Left ventricle myocardium inferior (tissue), 1 donor: ENCODE measurements around the gene GABRR2. TPM values are rescaled to one million over a fixed set of nuclear protein-coding genes. Genes with fewer than 3 reads are reported as not detected.

Experiments
- DNase-seq: peaks from one replicate; pipeline ENCODE4 v3.0.0-alpha.2; 2020
- H3K27ac ChIP-seq: fragments of 200-600 bp; replicated peaks from 2 replicates; pipeline ENCODE4 v1.8.0; 2021
- H3K27me3 ChIP-seq: fragments of 200-600 bp; 2 replicates; pipeline ENCODE4 v1.8.0; 2021; ENCODE audit warnings: low read depth
- H3K36me3 ChIP-seq: fragments of 200-600 bp; 2 replicates; pipeline ENCODE4 v1.8.0; 2021
- H3K4me1 ChIP-seq: fragments of 200-600 bp; 2 replicates; pipeline ENCODE4 v1.8.0; 2021
- H3K4me3 ChIP-seq: fragments of 200-600 bp; 2 replicates; pipeline ENCODE4 v1.8.0; 2021; ENCODE audit warnings: mild to moderate bottlenecking, moderate library complexity
- H3K9me3 ChIP-seq: fragments of 200-600 bp; replicated peaks from 2 replicates; pipeline ENCODE4 v1.8.0; 2021
- CTCF ChIP-seq: fragments of 200-600 bp; IDR thresholded peaks from 2 replicates; pipeline ENCODE4 v1.8.0; 2021; ENCODE audit warnings: antibody characterized with exemption, mild to moderate bottlenecking, borderline replicate concordance
- intact Hi-C: fragments of 100-400 bp; cut with micrococcal nuclease; formaldehyde crosslinking; loops from one replicate; pipeline ENCODE4 v1.11.0; 2022
- total RNA-seq: library from RNA; stranded (reverse); fragmentation: NEBNext Ultra II Directional; extraction: Animal tissue kit (Norgen Biotek cat#: 25700); gene quantifications from one replicate; pipeline ENCODE4 v1.2.1, GENCODE V29; 2021
- donor health status: DM: no; HTN: yes; CAD: no; lungs with severe emphysema.

GABRR2 gene
- total RNA-seq, 1 donor from 2014 or later, result 0.69 TPM

GRCh38 chr6:89270951-89271721 is 44.0 kb downstream of the GABRR2 start:
- no peak overlapping the region for H3K27ac ChIP-seq

GRCh38 chr6:89269981-89270380 is 45.1 kb downstream of the GABRR2 start:
- Histone ChIP-seq H3K9me3 (no peaks in the 10 kb centered on the region), H3K27me3 (no peaks in the 10 kb centered on the region), H3K4me3 (no peak overlapping the region), H3K36me3 (no peaks in the 10 kb centered on the region), H3K4me1 (peaks cover 31% of the 10 kb centered on the region), H3K27ac (no peak overlapping the region)
- no peak for TF ChIP-seq CTCF
- DNase-seq, result no peak
- intact Hi-C loops, result no loop called here

More at GRCh38 chr6:89270951-89271721, 44.0 kb downstream of the GABRR2 start:
- TF ChIP-seq CTCF, result no peak
- intact Hi-C loops, result no loop called here
- no peak overlapping the region for H3K4me3 ChIP-seq
- no peaks in the 10 kb centered on the region for H3K9me3 ChIP-seq
- no peaks in the 10 kb centered on the region for H3K27me3 ChIP-seq
- DNase-seq, result no peak
- H3K36me3 ChIP-seq, result no peaks in the 10 kb centered on the region
- H3K4me1 ChIP-seq, result peaks cover 31% of the 10 kb centered on the region

GRCh38 chr6:89269252-89269651 is 45.8 kb downstream of the GABRR2 start:
- H3K27ac ChIP-seq, result no peak overlapping the region
- no peaks in the 10 kb centered on the region for H3K27me3 ChIP-seq
- intact Hi-C loops, result no loop called here
- DNase-seq, result no peak
- no peak for TF ChIP-seq CTCF
- peaks cover 31% of the 10 kb centered on the region for H3K4me1 ChIP-seq
- no peak overlapping the region for H3K4me3 ChIP-seq
- H3K36me3 ChIP-seq, result no peaks in the 10 kb centered on the region
- H3K9me3 ChIP-seq, result no peaks in the 10 kb centered on the region

- no peaks in the 10 kb centered on the region for H3K9me3 ChIP-seq
- DNase-seq, result no peak
- H3K27ac ChIP-seq, result no peak overlapping the region
- no peak overlapping the region for H3K4me3 ChIP-seq
- intact Hi-C loops, result no loop called here
- no peak for TF ChIP-seq CTCF
- no peaks in the 10 kb centered on the region for H3K27me3 ChIP-seq
- no peaks in the 10 kb centered on the region for H3K36me3 ChIP-seq
- peaks cover 26% of the 10 kb centered on the region for H3K4me1 ChIP-seq
Observed at GRCh38 chr6:89268776-89269175, 46.3 kb downstream of the GABRR2 start.

GRCh38 chr6:89267918-89268317 is 47.2 kb downstream of the GABRR2 start:
- TF ChIP-seq CTCF, result no peak
- intact Hi-C loops, result no loop called here

More at GRCh38 chr6:89267918-89268317, 47.2 kb downstream of the GABRR2 start:
- Histone ChIP-seq H3K36me3 (no peaks in the 10 kb centered on the region), H3K4me3 (no peak overlapping the region), H3K4me1 (peaks cover 18% of the 10 kb centered on the region), H3K27me3 (no peaks in the 10 kb centered on the region), H3K9me3 (no peaks in the 10 kb centered on the region), H3K27ac (no peak overlapping the region)
- DNase-seq, result no peak
